Stimulated activated naive B cell treated with anti-CD40 and anti-IgM and Interleukin-4, amounts not matched to agents 10 μg/mL and 1 μg/mL and 100 μg/mL, for 72 hours (primary cell): ENCODE results near the gene ZFAND6.
"Not testable (repeated sequence)": the region's sequence is repeated elsewhere in the genome, so short reads cannot be mapped to it uniquely, and the experiment has no call there.

Experiments
- ATAC-seq, 2 donors: fragments of 150-1000 bp; cut with Tn5 transposase; replicated peaks; 2 replicates each; pipeline ENCODE4 v1.10.0; 2021; ENCODE audit warnings: moderate library complexity in 1 of 2
- DNase-seq: peaks from one replicate; pipeline ENCODE4 v3.0.0; 2021
- H3K27ac Mint-ChIP-seq: one replicate; pipeline ENCODE4 v1.8.0; 2022; ENCODE audit warnings: mild to moderate bottlenecking, mixed read lengths
- H3K27me3 Mint-ChIP-seq, 2 donors: one replicate each; pipeline ENCODE4 v1.8.0; 2022; ENCODE audit warnings: mixed read lengths in 2 of 2
- H3K36me3 Mint-ChIP-seq, 2 donors: one replicate each; pipeline ENCODE4 v1.8.0; 2022; ENCODE audit warnings: mixed read lengths in 2 of 2, mild to moderate bottlenecking in 1 of 2
- H3K4me1 Mint-ChIP-seq, 2 donors: one replicate each; pipeline ENCODE4 v1.8.0; 2022; ENCODE audit warnings: mixed read lengths in 2 of 2, mild to moderate bottlenecking in 1 of 2
- H3K4me3 Mint-ChIP-seq, 2 donors: one replicate each; pipeline ENCODE4 v1.8.0; 2022; ENCODE audit warnings: mild to moderate bottlenecking in 2 of 2, mixed read lengths in 2 of 2, moderate library complexity in 1 of 2
- H3K9me3 Mint-ChIP-seq, 2 donors: one replicate each; pipeline ENCODE4 v1.8.0; 2022; ENCODE audit warnings: mixed read lengths in 2 of 2, mild to moderate bottlenecking in 1 of 2

ZFAND6 gene

GRCh38 chr15:80098341-80098740 is 38.9 kb downstream of the ZFAND6 start:
- Mint-ChIP-seq H3K9me3 (no peaks in the 10 kb centered on the region), H3K36me3 (peaks cover 0 to 15% of the 10 kb centered on the region in 2 donors), H3K4me3 (no peak overlapping the region), H3K27ac (no peak overlapping the region), H3K4me1 (peaks cover 26 to 42% of the 10 kb centered on the region in 2 donors), H3K27me3 (no peaks in the 10 kb centered on the region)
- no peak for ATAC-seq
- no peak for DNase-seq

GRCh38 chr15:80099241-80099640 is 39.8 kb downstream of the ZFAND6 start:
- Mint-ChIP-seq H3K4me1 (peaks cover 22 to 34% of the 10 kb centered on the region in 2 donors), H3K4me3 (peak overlapping the region in 1 of 2 donors; percentile 52), H3K27me3 (no peaks in the 10 kb centered on the region), H3K36me3 (peaks cover 0 to 15% of the 10 kb centered on the region in 2 donors), H3K9me3 (no peaks in the 10 kb centered on the region), H3K27ac (no peak overlapping the region)
- DNase-seq: no peak
- peak in 1 of 2 donors; percentile 36 for ATAC-seq

DNA sequence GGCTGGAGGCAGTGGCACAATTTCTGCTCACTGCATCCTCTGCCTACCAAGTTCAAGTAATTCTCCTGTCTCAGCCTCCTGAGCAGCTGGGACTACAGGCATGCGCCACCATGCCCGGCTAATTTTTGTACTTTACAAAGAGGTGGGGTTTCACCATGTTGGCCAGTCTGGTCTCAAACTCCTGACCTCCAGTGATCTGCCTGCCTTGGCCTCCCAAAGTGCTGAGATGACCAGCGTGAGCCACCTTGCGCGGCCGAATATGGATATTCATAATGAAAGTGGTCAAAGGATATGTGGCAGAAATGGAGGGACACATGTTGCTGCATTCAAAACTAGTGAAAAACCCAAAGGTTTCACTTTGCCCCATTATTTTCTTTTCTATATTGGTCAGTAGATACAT is 40.2 kb downstream of the ZFAND6 start:
- peak overlapping the region; percentile 19 to 21 for H3K4me3 Mint-ChIP-seq
- not testable (repeated sequence) for H3K27me3 Mint-ChIP-seq

GRCh38 chr15:80100247-80100646 is 40.8 kb downstream of the ZFAND6 start:
- H3K4me3 Mint-ChIP-seq: no peak overlapping the region
- no peak for ATAC-seq
- H3K9me3 Mint-ChIP-seq: no peaks in the 10 kb centered on the region
- peaks cover 18 to 28% of the 10 kb centered on the region in 2 donors for H3K4me1 Mint-ChIP-seq
- H3K27me3 Mint-ChIP-seq: no peaks in the 10 kb centered on the region
- no peak overlapping the region for H3K27ac Mint-ChIP-seq
- peaks cover 2 to 15% of the 10 kb centered on the region in 2 donors for H3K36me3 Mint-ChIP-seq
- no peak for DNase-seq

More for the DNA sequence above, 40.2 kb downstream of the ZFAND6 start:
- H3K9me3 Mint-ChIP-seq, DNase-seq: not testable (repeated sequence)
- Mint-ChIP-seq H3K4me1 (peaks cover 21 to 30% of the 10 kb centered on the region in 2 donors), H3K27ac (peak overlapping the region; percentile 22), H3K36me3 (peaks cover 2 to 15% of the 10 kb centered on the region in 2 donors)
- ATAC-seq: peak in 1 of 2 donors; percentile 45

DNA sequence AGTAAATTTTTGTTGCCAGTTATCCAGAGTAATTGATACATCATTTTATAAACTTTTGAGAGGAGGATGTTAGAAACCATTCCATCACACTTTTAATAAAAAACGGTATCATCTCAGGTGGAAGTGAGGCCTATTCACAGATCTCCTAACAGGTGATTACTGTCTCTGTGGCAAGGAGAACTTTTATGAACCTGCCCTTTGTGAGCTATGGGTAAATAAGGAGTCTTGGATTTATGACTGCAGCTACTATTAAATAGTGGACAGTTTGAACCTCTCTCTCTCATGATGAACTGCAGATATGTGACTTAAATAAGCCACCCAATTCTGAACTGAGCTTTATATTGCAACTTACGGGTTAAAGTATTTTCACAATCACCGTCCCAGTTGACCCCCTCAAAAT is 45.7 kb downstream of the ZFAND6 start:
- ATAC-seq: no peak
- no peak overlapping the region for H3K4me3 Mint-ChIP-seq
- no peaks in the 10 kb centered on the region for H3K9me3 Mint-ChIP-seq
- peaks cover 11% of the 10 kb centered on the region in 2 donors for H3K36me3 Mint-ChIP-seq
- DNase-seq: no peak
- peaks cover 31 to 55% of the 10 kb centered on the region in 2 donors for H3K4me1 Mint-ChIP-seq
- H3K27me3 Mint-ChIP-seq: no peaks in the 10 kb centered on the region
- no peak overlapping the region for H3K27ac Mint-ChIP-seq

- Mint-ChIP-seq H3K36me3 (peaks cover 11% of the 10 kb centered on the region in 2 donors), H3K9me3 (no peaks in the 10 kb centered on the region), H3K27me3 (no peaks in the 10 kb centered on the region), H3K27ac (no peak overlapping the region), H3K4me1 (peaks cover 34 to 59% of the 10 kb centered on the region in 2 donors), H3K4me3 (no peak overlapping the region)
- no peak for DNase-seq
- ATAC-seq: no peak
Measured at GRCh38 chr15:80105595-80105994, 46.1 kb downstream of the ZFAND6 start.

- Mint-ChIP-seq H3K36me3 (peaks cover 8 to 11% of the 10 kb centered on the region in 2 donors), H3K4me3 (no peak overlapping the region), H3K9me3 (no peaks in the 10 kb centered on the region), H3K4me1 (peaks cover 35 to 63% of the 10 kb centered on the region in 2 donors), H3K27ac (no peak overlapping the region), H3K27me3 (no peaks in the 10 kb centered on the region)
- DNase-seq (no peak), ATAC-seq (no peak)
Measured at GRCh38 chr15:80106051-80106450, 46.6 kb downstream of the ZFAND6 start.

DNA sequence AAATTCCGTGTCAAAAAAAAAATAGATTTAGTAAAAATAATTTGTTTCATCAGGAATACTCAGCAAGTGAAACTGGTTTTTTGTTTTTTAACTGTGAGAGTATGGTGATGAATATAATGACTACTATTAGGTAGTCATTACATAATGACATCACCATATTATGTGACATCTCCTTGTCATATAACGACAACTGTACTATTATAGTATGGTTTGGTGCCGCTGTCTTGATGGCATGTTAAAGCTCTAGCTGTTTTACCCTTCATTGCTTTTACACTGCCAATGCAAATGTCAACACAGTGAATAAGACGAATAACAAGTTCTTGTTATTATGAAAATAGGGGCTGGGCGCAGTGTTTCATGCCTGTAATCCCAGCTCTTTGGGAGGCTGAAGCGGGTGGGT is 47.7 kb downstream of the ZFAND6 start:
- DNase-seq (no peak), ATAC-seq (no peak)
- H3K9me3 Mint-ChIP-seq: no peaks in the 10 kb centered on the region
- H3K4me1 Mint-ChIP-seq: peaks cover 33 to 66% of the 10 kb centered on the region in 2 donors
- H3K4me3 Mint-ChIP-seq: no peak overlapping the region
- no peaks in the 10 kb centered on the region for H3K27me3 Mint-ChIP-seq
- peak overlapping the region; percentile 89 for H3K27ac Mint-ChIP-seq
- H3K36me3 Mint-ChIP-seq: peaks cover 4 to 11% of the 10 kb centered on the region in 2 donors

DNA sequence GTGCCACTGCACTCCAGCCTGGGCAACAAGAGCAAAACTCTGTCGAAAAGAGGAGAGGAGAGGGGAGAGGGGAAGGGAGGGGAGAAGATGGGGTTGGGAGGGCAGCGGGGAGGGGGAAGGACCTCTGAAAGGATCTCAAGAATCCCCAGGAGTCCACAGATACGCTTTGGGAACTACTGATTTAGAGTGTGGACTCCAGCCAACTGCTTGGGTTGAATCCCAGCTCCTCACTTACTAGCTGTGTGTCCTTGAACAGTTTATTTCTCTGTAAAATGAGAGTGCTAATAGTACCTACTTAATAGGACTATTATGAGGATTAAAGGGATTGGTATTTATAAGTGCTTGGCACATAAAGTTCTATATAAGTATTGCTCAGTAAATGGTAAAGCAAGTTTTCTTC is 48.3 kb downstream of the ZFAND6 start:
- peak overlapping the region; percentile 89 for H3K27ac Mint-ChIP-seq
- ATAC-seq (no peak), DNase-seq (no peak)
- H3K36me3 Mint-ChIP-seq: peaks cover 0 to 11% of the 10 kb centered on the region in 2 donors
- no peaks in the 10 kb centered on the region for H3K9me3 Mint-ChIP-seq
- peaks cover 31 to 60% of the 10 kb centered on the region in 2 donors for H3K4me1 Mint-ChIP-seq
- no peak overlapping the region for H3K4me3 Mint-ChIP-seq
- no peaks in the 10 kb centered on the region for H3K27me3 Mint-ChIP-seq

GRCh38 chr15:80109388-80109787 is 49.9 kb downstream of the ZFAND6 start:
- Mint-ChIP-seq H3K4me1 (peaks cover 37 to 69% of the 10 kb centered on the region in 2 donors), H3K27ac (no peak overlapping the region), H3K27me3 (no peaks in the 10 kb centered on the region), H3K4me3 (no peak overlapping the region), H3K36me3 (peaks cover 3 to 10% of the 10 kb centered on the region in 2 donors), H3K9me3 (no peaks in the 10 kb centered on the region)
- ATAC-seq (no peak), DNase-seq (no peak)

GRCh38 chr15:80110920-80111319 is 51.4 kb downstream of the ZFAND6 start:
- DNase-seq (no peak), ATAC-seq (no peak)
- H3K27ac Mint-ChIP-seq: no peak overlapping the region
- H3K9me3 Mint-ChIP-seq: no peaks in the 10 kb centered on the region
- peaks cover 30 to 72% of the 10 kb centered on the region in 2 donors for H3K4me1 Mint-ChIP-seq
- no peaks in the 10 kb centered on the region for H3K27me3 Mint-ChIP-seq
- peaks cover 3 to 9% of the 10 kb centered on the region in 2 donors for H3K36me3 Mint-ChIP-seq
- no peak overlapping the region for H3K4me3 Mint-ChIP-seq

DNA sequence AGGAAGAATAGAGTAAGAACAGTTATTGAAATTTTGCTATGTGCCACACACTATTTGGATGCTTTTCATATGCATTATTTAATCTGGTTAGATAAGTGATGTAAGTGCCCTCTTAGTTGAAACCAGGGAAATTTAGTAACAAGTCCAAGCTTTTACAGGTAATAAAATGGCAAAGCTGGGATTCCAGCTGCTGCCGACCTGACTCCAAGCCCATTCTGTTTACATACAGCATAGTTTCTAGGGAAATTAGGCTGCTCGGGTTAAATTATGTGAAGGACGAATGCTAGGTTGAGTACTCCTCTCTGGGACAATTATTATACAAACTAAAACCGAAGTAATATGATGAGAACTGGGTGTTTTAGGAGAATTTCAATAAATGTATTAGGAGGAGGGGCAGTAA is 54.6 kb downstream of the ZFAND6 start:
- Mint-ChIP-seq H3K4me1 (peaks cover 19 to 48% of the 10 kb centered on the region in 2 donors), H3K27me3 (no peaks in the 10 kb centered on the region), H3K36me3 (peaks cover 1 to 3% of the 10 kb centered on the region in 2 donors), H3K27ac (no peak overlapping the region), H3K9me3 (no peaks in the 10 kb centered on the region), H3K4me3 (no peak overlapping the region)
- ATAC-seq (no peak), DNase-seq (no peak)

DNA sequence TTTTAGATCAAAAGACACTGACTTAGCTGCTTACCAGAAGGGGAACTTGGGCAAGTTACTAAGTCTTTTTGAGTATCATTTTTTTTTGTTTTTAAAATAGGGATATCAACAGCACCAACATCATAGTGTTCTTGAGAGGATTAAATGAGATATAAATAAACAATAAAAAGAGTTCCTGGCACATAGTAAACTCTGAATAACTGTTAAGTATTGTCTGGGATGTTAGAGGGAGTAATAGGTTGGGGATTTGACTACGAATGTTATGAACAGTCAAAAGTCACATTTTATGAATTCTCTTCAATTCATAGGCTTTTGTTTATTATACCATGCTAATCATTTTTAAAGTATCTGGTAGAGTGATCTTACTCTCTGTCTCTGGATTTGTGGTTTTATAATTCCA is 55.5 kb downstream of the ZFAND6 start:
- ATAC-seq (no peak), DNase-seq (no peak)
- no peaks in the 10 kb centered on the region for H3K9me3 Mint-ChIP-seq
- no peaks in the 10 kb centered on the region for H3K27me3 Mint-ChIP-seq
- H3K27ac Mint-ChIP-seq: no peak overlapping the region
- H3K36me3 Mint-ChIP-seq: peaks cover 0 to 3% of the 10 kb centered on the region in 2 donors
- H3K4me1 Mint-ChIP-seq: peaks cover 13 to 39% of the 10 kb centered on the region in 2 donors
- H3K4me3 Mint-ChIP-seq: no peak overlapping the region

- peaks cover 4 to 27% of the 10 kb centered on the region in 2 donors for H3K4me1 Mint-ChIP-seq
- no peaks in the 10 kb centered on the region for H3K27me3 Mint-ChIP-seq
- DNase-seq: no peak
Measured at GRCh38 chr15:80118956-80119355, 59.5 kb downstream of the ZFAND6 start.

DNA sequence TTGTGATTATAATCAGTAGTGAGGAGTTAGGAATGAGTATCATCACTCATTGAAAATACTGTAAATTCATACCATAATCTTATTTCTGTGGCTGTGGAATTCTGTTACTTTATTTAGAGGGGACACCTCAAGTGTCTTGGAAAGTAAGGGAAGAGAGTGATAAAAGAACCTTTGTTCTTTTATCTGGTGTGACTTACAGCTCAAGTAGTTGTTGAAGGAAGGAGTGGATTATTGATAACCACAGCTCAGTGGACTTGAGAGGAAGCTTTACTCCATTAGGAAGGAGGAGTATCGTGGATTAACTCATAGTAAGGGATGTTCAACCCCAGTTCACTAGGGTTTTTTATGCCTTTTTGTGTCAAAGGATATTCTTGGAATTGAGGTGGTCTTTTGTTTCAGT is 61.2 kb downstream of the ZFAND6 start:
- peaks cover 2 to 12% of the 10 kb centered on the region in 2 donors for H3K4me1 Mint-ChIP-seq
- no peaks in the 10 kb centered on the region for H3K27me3 Mint-ChIP-seq
- ATAC-seq (no peak), DNase-seq (no peak)
- no peaks in the 10 kb centered on the region for H3K9me3 Mint-ChIP-seq
- H3K36me3 Mint-ChIP-seq: peaks cover 14% of the 10 kb centered on the region in 2 donors
- no peak overlapping the region for H3K4me3 Mint-ChIP-seq
- no peak overlapping the region for H3K27ac Mint-ChIP-seq

More at GRCh38 chr15:80118956-80119355, 59.5 kb downstream of the ZFAND6 start:
- no peak for ATAC-seq
- Mint-ChIP-seq H3K27ac (no peak overlapping the region), H3K4me3 (no peak overlapping the region), H3K9me3 (no peaks in the 10 kb centered on the region), H3K36me3 (peaks cover 12 to 16% of the 10 kb centered on the region in 2 donors)
